ENCODE measurements around the gene ADRM1. TPM values are rescaled to one million over a fixed set of nuclear protein-coding genes. Genes with fewer than 3 reads are reported as not detected.

ADRM1 gene
- total RNA-seq, 1 experiment from 2014 or later = 173 TPM

DNA sequence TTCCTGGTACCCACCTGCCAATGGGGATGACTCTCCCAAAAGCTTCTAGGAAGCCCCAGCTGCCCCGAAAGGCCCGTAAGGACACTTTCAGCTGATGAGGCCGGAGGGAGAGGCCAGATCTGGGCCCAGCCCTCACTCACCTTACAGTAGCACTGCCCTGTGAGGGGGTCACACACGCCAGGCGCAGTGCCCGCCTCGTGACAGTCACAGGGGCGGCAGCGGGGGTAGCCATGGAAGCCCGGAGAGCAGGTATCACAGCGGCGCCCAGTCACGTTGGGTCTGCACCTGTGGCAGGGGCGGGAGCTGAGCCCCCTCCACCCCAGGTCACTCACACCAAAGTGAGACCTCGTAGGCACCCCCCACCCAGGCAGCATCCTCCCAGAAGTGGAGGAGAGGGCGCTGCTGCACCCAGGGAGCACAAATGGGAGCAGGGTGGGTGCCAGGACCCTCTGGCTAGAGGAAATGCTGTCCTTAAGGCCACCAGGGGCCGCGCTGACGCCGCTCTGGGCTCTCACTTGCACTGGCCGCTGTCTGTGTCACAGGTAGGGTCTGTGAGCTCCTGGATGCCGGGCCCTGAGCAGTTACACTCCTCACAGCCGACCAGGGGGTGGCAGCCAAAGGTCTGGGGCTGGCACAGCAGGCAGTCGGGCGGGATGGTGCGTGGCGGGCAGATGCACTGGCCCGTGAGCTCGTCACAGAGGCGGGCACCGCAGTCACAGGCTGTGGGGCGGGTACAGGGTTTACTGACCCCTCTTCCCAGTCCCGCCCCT, 25.1 kb downstream of the ADRM1 start:
- Histone ChIP-seq H4K20me1 (ENCODE audit: insufficient read depth) (peaks cover 76% of the 10 kb centered on the region), H3K4me1 (replicated peaks; ENCODE audit: insufficient read depth) (no peaks in the 10 kb centered on the region), H3K36me3 (ENCODE audit: low read depth) (peaks cover 15% of the 10 kb centered on the region; the same call in 1 of the 2 replicates), H3K9me3 (ENCODE audit: insufficient read depth, low read depth) (no peaks in the 10 kb centered on the region), H3K27me3 (ENCODE audit: insufficient read depth, low read depth) (no peaks in the 10 kb centered on the region), H3K4me3 (no peak overlapping the region), H3K4me2 (no peak overlapping the region), H2AFZ (no peak overlapping the region), H3K9me2 (ENCODE audit: insufficient read depth) (no peaks in the 10 kb centered on the region), H3K79me2 (ENCODE audit: low read depth) (0 out of 2 replicates have a peak, but pooled peaks cover 4% of the 10 kb centered on the region), H3F3A (ENCODE audit: insufficient read depth, low read depth) (peaks cover 77% of the 10 kb centered on the region), H3K27ac (no peak overlapping the region)
- ChIA-PET POLR2A (ENCODE audit: unreplicated experiment) (interaction anchor here (0.6 kb wide), 1 partner anchor 33 kb away, joined by 5 read pairs; no protein-coding TSS in a partner anchor), CTCF (no interaction called here)
- no peak for TF ChIP-seq EZH2 (IDR thresholded peaks at IDR 0.05; ENCODE audit: low read depth)
- TF ChIP-seq, protein P1, sequence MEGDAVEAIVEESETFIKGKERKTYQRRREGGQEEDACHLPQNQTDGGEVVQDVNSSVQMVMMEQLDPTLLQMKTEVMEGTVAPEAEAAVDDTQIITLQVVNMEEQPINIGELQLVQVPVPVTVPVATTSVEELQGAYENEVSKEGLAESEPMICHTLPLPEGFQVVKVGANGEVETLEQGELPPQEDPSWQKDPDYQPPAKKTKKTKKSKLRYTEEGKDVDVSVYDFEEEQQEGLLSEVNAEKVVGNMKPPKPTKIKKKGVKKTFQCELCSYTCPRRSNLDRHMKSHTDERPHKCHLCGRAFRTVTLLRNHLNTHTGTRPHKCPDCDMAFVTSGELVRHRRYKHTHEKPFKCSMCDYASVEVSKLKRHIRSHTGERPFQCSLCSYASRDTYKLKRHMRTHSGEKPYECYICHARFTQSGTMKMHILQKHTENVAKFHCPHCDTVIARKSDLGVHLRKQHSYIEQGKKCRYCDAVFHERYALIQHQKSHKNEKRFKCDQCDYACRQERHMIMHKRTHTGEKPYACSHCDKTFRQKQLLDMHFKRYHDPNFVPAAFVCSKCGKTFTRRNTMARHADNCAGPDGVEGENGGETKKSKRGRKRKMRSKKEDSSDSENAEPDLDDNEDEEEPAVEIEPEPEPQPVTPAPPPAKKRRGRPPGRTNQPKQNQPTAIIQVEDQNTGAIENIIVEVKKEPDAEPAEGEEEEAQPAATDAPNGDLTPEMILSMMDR (conservative IDR thresholded peaks at IDR 0.05) = no peak
- intact Hi-C loops (cut with micrococcal nuclease; ENCODE audit: unreplicated experiment) = no loop called here
- no peak for DNase-seq
- no TSS peak for BruUV-seq (replicated peaks)

DNA sequence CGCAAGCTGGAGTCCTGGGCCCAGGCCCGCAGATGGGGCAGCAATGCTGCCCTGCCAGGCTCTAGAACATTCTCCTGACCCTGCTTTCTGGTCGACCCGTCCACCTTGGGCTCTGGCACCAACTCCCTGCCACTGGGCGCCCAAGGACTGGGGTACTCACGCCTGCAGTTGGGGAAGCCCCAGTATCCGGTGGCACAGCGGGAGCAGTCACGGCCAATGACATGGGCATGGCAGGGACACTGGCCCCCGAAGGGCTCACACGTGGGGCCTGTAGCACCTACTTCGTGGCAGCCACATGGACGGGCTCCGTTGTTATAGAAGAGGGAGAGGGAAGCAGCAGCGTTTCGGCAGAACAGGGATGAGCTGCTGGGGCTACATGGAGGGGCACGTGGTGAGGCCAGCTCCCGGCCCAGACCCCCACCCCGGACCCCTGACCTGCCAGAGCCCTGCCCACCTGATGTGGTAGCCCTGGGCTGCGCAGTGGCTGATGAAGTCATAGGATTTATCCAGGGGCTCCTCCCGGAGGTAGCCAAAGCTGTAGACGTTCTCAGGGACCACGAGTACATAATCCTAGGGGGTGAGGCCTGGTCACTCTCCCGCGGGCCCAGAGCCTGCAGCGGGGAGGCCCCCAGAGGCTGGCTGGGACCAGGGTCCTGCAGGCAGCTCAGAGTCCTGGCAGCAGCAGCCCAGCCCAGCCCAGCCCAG, 26.0 kb downstream of the ADRM1 start:
- Histone ChIP-seq H4K20me1 (ENCODE audit: insufficient read depth) (peaks cover 73% of the 10 kb centered on the region), H3K36me3 (ENCODE audit: low read depth) (peaks cover 15% of the 10 kb centered on the region; the same call in 1 of the 2 replicates), H2AFZ (no peak overlapping the region), H3K27me3 (ENCODE audit: insufficient read depth, low read depth) (no peaks in the 10 kb centered on the region), H3K9me3 (ENCODE audit: insufficient read depth, low read depth) (no peaks in the 10 kb centered on the region), H3K4me2 (no peak overlapping the region), H3K9me2 (ENCODE audit: insufficient read depth) (no peaks in the 10 kb centered on the region), H3K27ac (no peak overlapping the region), H3K4me1 (replicated peaks; ENCODE audit: insufficient read depth) (no peaks in the 10 kb centered on the region), H3F3A (ENCODE audit: insufficient read depth, low read depth) (peaks cover 71% of the 10 kb centered on the region), H3K4me3 (no peak overlapping the region), H3K79me2 (ENCODE audit: low read depth) (0 out of 2 replicates have a peak, but pooled peaks cover 4% of the 10 kb centered on the region)
- POLR2A ChIA-PET (ENCODE audit: unreplicated experiment) = no interaction called here
- CTCF ChIA-PET = no interaction called here
- TF ChIP-seq EZH2 (IDR thresholded peaks at IDR 0.05; ENCODE audit: low read depth) = no peak
- TF ChIP-seq, protein P1 (conservative IDR thresholded peaks at IDR 0.05) = no peak
- no TSS peak for BruUV-seq (replicated peaks)
- no peak for DNase-seq
- intact Hi-C loops (cut with micrococcal nuclease; ENCODE audit: unreplicated experiment) = no loop called here

DNA sequence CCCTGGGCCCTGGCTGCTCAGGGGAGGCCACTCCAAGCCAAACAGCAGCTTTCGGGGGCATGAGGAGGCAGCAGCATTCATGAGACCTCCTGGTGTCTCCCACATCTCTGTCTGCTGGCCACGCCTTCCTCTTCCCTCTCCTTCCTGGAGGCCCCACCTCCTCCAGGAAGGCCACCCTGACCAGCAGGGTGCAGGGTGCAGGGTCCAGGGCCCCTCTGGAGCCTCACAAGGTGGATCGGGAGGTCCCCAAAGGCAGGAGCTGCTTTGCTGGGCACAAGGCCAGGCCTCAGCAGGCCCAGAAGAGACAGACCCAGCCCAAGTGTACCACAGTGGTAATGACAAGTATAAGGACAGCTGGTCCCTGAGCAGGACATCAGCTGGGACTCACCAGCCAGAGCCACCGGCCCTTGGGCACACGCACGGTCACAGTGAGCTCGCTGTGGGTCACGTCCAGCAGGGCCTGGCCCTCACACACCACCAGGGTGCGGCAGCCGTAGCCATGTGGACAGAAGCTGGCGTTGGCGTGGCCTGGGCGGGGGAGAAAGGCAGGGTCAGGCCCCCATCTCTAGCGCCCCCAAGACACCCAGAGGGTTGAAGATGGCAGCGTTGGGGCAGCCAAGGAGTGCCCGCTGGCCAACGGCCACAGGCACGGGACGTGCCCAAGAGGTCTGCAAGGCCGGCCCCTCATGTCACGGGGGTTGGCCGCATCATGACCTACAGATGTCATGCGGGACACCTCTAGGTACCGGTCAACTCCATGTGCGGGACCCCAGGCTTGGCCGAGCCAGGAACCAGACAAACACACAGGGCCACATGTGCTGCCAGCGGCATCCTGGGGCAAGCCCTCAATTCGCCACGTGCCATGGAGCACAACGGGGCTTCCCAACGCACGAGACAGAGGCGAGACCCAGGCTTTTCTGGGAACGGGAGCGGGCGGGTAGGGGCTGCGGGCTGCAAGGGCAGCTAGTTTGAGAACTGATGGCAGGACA, 26.9 kb downstream of the ADRM1 start:
- TF ChIP-seq, protein P1 (conservative IDR thresholded peaks at IDR 0.05) = no peak
- no peak for TF ChIP-seq EZH2 (IDR thresholded peaks at IDR 0.05; ENCODE audit: low read depth)
- Histone ChIP-seq H3F3A (ENCODE audit: insufficient read depth, low read depth) (peaks cover 63% of the 10 kb centered on the region), H3K79me2 (ENCODE audit: low read depth) (0 out of 2 replicates have a peak, but pooled peaks cover 4% of the 10 kb centered on the region), H2AFZ (no peak overlapping the region), H4K20me1 (ENCODE audit: insufficient read depth) (peaks cover 72% of the 10 kb centered on the region), H3K27ac (no peak overlapping the region), H3K9me3 (ENCODE audit: insufficient read depth, low read depth) (no peaks in the 10 kb centered on the region), H3K4me2 (no peak overlapping the region), H3K4me3 (no peak overlapping the region), H3K36me3 (ENCODE audit: low read depth) (peaks cover 15% of the 10 kb centered on the region; the same call in 1 of the 2 replicates), H3K9me2 (ENCODE audit: insufficient read depth) (no peaks in the 10 kb centered on the region), H3K27me3 (ENCODE audit: insufficient read depth, low read depth) (no peaks in the 10 kb centered on the region), H3K4me1 (replicated peaks; ENCODE audit: insufficient read depth) (no peaks in the 10 kb centered on the region)
- no peak for DNase-seq
- ChIA-PET POLR2A (ENCODE audit: unreplicated experiment) (no interaction called here), CTCF (no interaction called here)
- intact Hi-C loops (cut with micrococcal nuclease; ENCODE audit: unreplicated experiment) = no loop called here
- no TSS peak for BruUV-seq (replicated peaks)

Data from PC-9 (cell line).